HuH-7.5 (cell line): Measurements from ENCODE around the gene C19orf73.
"Not testable (repeated sequence)": the region's sequence is repeated elsewhere in the genome, so short reads cannot be mapped to it uniquely, and the experiment has no call there.

Experiments used
- DNase-seq: peaks from one replicate; pipeline ENCODE4 v3.0.0; 2011; ENCODE audit warnings: low spot score

Gene C19orf73

DNA sequence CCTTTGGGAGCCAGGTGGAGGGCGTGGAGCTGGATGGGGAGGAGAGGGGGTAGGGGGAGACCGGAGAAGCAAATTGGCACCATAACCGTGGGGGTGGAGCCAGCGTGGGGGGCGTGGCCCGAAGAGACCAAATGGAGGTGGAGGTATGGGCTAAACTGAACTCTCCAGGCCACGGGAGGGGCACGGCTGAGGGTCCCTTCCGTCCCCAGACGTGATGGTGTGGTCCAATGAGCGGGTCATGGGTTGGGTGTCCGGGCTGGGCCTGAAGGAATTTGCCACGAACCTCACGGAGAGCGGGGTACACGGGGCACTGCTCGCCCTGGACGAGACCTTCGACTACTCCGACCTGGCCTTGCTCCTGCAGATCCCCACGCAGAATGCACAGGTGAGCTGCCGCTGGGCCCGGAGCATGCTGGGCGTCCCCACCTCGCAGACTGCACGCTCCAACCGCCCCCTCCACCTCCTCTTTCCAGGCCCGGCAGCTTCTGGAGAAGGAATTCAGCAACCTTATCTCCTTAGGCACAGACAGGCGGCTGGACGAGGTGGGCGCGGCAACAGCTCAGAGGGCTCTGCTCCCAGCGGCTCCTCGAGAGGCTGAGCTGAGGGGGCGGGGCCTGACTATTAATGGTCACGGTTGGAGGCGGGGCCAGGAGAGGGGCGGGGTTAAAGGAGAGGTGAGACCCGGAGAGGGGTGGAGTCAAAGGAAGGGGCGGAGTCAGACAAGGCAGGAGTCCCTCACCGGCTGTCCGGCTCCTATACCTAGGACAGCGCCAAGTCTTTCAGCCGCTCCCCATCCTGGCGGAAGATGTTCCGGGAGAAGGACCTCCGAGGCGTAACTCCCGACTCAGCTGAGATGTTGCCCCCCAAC lies 30.1 kb upstream of the C19orf73 start:
- DNase-seq: peak; percentile 98

DNA sequence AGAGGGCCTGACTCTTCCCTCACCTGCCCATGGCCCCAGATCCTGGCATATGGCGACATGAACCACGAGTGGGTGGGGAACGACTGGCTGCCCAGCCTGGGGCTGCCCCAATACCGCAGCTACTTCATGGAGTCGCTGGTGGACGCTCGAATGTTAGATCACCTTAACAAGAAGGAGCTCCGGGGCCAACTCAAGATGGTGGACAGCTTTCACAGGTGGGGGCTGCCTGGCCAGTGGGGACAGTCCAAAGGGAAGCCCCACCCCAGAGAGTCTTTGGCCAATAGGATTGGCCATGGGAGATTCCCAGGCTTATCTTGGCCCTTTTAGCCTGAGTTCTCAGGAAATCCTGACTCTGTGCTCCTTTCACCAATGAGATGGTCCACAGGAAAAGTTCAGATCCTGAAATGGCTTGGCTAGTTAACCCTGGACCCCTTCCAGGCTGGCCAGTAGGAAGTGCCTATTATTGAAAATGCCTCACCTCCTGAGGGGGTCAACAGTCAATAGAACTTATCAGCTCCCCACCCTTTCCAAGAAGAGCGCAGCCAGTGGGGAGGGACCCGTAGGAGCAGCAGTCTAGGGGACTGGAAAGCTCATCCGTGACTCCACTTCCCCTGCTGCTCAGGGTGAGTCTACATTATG lies 29.2 kb upstream of the C19orf73 start:
- no peak for DNase-seq

DNA sequence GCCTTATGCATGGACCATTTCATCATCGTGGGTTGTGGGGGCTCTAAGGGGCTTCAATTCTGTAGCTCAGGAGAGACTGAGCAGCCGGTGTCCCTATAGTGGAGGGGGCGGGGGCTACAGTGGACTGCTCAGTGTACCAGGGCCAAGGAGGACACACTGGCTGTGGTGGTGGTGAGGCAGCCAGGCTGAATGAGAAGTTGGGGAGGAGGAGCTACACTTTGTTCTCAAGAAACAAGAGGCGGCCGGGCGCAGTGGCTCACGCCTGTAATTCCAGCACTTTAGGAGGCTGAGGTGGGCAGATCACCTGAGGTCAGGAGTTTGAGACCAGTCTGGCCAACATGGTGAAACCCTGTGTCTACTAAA lies 27.4 kb upstream of the C19orf73 start:
- not testable (repeated sequence) for DNase-seq

DNA sequence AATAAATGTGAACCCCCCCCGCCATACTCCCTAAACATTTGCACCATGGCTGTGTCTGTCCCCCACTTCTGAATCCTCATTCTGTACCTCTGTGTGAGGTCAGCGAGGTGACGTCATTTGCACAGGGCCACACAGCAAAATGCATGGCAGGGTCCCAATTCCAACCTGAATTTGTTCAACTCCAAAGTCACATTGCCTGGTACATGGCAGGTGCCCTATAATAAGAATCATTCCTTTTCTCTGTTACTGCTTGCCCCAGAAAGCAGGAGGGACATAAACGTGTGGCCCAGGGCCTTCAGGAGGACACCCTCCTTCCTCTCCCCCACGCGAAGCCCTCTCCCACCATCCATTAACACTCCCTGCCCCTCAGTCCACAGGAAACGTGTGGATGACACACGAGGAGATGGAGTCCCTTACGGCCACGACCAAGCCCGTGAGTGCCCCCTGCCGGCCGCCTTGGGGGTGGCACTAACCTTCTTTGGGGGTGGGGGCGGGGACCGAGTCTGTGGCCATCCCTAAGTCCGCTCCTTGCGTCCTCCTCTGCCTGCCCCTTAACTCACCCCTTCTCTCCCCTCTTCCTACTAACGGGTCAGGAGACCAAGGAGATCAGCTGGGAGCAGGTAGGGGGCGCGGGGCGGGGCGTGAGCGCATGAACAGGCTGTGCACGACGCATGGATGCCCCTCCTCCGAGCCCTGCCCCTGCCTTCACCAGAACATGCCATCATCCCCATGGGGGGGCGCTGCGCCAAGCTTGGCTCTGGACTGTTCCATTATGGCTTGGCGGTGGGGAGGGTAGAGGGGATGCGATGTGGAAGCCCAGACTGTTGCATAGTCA lies 26.8 kb upstream of the C19orf73 start:
- peak; percentile 90 for DNase-seq

DNA sequence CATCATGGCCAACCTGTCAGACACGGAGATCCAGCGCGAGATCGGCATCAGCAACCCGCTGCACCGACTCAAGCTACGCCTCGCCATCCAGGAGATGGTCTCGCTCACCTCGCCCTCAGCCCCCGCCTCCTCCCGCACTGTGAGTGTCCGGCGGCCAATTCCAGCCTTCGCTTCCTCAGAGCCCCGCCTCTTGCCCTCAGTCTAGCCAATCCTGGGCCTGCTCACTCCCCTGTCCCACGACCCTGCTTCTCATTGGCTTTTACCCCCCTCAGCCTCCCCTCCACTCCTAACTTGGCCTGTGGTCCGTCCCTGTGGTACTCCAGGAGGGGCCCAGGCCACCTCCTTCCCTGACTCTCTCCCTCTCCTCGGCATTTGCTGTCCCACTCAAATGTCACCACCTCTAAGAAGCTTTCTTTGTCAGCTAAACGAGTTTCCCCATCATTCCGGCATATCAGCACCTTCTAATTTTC lies 24.0 kb upstream of the C19orf73 start:
- DNase-seq: no peak

DNA sequence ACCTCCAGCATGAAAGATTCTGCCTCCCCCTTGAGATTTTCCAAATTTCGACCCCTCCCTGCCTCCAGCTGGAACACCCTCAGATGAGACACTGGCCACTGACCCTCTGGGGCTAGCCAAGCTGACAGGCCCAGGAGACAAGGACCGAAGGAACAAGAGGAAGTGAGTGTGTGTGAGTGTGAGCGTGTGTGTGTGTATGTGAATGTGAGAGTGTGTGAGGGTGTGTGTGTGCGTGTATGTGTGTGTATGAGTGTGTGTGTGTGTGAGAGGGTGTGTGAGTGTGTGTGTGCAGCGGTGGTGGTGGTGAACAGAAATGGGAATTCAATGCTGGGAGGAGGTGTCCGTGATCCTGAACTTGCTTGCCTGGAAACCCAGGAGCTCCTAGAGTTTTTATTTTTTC lies 22.4 kb upstream of the C19orf73 start:
- DNase-seq: no peak

DNA sequence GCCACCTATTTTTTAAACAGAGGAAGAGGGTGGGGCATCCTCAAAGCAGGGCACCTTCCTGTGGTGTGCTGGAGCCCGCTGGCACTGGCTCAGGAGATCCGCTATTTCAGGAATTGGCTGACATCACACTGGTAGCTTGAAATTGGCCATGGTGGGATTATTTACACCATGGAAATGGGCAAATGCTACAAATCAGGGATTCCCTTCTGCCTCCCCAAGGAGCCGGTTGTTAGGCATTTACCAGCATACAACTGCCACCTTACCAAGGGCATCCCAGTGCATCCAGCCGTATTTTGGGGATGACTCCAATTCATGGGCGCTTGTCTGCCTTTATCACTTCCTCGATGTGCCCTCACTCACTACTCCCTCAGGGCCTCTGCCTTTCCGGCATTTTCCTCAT lies 22.0 kb upstream of the C19orf73 start:
- no peak for DNase-seq

DNA sequence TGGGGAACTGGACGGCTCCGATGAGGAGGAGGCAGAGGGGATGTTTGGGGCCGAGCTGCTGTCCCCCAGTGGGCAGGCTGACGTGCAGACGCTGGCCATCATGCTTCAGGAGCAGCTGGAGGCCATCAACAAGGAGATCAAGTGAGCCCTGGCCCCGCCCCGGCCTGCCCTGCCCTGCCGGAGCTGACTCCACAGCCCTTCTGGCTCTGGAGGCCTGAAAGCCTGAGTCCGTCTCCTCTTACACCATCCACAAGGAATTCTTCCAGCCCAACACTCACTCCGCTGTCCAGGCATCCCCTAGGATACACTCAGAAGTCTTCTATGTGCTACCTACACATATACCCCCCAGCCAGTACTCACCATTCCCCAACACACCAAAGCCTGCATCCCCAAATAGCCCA lies 17.8 kb upstream of the C19orf73 start:
- DNase-seq: no peak

DNA sequence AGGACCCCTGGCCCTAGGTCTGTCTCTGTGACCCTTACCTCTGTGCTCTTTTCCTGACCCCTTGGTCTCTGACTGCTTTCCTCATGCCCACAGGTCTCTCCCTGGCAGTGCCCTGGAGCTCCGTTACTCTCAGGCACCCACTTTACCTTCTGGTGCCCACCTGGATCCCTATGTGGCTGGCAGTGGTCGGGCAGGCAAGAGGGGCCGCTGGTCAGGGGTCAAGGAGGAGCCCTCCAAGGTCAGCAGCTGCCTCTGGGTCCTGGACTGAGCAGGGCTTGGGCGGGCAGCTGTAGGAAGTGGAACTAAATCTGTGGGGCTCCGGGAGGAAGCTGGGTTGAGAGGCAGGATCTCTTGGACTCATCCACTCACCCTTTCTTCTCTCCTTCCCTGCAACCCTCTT lies 16.7 kb upstream of the C19orf73 start:
- no peak for DNase-seq

DNA sequence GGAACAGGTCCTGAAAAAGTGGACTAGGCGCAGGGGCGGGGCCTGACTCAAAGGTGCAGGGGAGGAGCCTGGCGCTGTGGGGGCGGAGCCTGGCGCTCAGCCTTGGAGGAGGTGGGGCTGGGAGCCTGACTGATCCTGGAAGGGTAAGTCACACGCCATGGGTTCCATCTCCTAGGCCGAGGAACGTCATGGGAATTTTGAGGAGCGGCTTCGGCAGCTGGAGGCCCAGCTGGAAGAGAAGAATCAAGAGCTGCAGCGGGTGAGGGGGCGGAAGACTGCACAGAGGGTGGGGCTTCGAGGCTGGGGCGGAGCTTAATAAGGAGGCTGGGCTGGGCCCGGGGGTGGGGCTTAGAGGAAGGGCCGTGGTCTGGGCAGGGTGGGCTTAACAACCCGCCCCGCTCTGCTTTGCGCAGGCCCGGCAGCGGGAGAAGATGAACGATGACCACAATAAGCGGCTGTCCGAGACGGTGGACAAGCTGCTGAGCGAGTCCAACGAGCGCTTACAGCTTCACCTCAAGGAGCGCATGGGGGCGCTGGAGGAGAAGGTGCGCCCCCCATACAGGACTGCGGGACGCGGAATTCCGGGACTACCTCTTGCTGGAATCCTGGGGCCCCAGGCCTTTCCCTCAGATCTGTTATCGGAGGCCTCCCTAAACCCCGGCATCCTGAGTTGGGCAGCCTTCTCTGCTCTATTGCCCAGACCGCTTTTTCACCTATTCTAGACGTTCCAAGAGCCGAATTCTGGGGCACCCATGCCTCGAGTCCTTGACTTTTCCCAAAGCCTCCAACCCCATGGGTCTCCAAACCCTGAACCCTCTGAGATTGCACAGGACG lies 14.9 kb upstream of the C19orf73 start:
- no peak for DNase-seq

DNA sequence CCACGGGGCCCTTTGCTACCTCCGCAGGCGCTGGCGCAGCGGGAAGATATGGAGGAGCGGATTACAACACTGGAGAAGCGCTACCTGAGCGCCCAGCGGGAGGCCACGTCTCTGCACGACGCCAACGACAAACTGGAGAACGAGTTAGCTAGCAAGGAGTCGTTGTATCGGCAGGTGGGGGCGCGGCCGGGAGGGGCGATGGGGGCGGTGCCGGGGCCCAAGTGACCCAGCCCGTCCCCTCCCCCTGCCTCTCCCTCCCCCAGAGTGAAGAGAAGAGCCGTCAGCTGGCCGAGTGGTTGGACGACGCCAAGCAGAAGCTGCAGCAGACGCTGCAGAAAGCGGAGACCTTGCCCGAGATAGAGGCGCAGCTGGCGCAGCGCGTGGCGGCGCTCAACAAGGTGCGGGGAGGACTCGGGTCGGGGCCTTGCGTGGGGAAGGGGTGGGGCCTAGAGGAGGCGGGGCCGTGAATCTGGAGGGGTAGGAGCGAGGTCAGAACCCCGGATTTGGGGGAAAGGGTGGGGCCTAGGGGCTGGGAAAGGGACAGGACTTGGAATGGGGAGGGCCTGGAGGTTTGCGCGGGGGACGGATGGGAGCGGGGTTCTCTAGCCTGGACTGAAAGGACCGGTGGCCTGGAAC lies 14.1 kb upstream of the C19orf73 start:
- DNase-seq: no peak

DNA sequence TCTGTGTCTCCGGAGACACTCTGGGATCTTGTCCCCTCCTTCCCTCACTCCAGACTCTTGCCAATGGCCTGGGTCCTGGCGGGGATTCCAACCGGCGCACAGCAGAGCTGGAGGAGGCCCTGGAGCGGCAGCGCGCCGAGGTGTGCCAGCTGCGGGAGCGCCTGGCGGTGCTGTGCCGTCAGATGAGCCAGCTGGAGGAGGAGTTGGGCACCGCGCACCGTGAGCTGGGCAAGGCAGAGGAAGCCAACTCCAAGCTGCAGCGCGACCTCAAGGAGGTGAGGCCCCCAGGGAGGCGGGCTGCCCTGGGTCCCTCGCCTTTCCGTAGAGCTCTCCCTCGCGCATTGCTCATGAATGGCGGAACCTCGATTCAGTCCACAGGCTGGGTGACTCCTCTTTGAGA lies 11.4 kb upstream of the C19orf73 start:
- DNase-seq: no peak

DNA sequence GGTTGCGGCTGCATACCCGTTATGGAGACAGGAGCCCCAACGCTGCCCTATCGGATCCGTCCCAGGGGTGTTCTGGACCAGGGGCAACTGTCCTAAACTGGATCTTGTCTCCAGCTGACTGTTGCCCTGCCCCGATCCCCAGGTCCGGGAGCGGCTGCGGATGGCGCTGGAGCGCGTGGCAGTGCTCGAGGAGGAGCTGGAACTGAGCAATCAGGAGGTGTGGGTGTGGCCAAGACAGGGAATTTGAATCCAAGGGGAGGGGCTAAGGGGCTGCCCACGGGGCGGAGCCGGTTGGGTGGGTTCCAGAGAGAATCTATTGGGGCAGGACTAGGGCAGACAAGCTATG lies 10.3 kb upstream of the C19orf73 start:
- DNase-seq: no peak

DNA sequence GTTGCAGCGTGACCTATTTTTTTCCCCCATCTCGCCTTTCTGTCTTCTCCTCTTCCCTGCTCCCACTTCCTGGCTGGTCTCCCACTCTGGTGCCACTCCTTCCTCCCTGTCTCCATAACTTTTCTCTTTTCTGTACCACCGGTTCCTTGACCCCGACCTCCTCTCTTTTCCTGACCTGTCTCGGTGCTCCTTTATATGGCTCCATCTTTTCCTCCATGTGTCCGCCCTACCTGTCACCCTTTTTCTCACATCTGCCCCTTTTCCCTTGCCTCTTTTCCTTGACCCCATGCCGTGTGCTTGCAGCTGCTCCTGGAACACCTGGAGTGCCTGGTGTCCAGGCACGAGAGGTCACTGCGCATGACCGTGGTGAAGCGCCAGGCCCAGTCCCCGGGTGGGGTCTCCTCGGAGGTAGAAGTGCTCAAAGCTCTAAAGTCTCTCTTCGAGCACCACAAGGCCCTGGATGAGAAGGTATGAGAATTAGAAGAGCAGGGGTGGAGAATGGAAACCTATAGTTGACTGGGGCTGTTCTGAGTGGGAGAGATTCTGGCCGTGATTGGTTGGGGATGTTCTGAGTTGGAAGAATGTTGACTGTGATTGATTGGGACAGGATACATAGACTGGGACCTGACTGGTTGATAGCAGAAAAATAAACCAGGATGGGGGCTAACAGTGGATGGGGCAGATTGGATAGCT lies 9.7 kb upstream of the C19orf73 start:
- DNase-seq: no peak

DNA sequence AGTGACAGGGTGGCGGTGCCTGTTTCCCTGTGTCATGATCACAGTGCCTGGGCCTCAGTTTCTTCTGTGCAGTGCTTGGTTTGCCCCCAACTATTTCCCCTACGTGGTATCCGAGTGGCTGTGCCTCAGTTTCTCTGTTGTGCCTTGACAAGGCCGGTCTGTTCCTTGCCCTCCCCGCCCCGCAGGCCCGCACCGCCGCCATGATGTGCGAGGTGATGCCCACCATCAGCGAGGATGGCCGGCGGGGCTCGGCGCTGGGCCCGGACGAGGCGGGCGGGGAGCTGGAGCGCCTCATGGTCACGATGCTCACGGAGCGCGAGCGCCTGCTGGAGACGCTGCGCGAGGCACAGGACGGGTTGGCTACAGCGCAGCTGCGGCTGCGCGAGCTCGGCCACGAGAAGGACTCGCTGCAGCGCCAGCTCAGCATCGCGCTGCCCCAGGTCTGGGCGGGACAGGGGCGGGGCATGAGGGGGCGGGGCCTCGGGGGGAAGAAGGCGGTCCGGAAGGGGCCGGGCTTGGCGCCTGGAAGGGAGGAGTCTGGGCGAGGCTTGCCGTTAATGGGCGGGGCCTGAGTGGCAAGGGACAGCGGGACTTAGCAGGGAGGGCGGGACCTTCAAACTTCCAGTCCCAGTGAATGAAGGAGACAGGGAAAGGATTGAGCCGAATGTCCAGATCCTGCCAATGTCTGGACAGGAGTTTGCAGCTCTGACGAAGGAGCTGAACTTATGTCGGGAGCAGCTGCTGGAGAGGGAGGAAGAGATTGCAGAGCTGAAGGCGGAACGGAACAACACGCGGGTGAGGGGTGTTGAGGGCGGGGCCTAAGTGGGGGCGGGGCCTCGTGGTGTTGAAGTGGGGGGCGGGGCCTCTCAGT lies 9.0 kb upstream of the C19orf73 start:
- DNase-seq: peak; percentile 98

DNA sequence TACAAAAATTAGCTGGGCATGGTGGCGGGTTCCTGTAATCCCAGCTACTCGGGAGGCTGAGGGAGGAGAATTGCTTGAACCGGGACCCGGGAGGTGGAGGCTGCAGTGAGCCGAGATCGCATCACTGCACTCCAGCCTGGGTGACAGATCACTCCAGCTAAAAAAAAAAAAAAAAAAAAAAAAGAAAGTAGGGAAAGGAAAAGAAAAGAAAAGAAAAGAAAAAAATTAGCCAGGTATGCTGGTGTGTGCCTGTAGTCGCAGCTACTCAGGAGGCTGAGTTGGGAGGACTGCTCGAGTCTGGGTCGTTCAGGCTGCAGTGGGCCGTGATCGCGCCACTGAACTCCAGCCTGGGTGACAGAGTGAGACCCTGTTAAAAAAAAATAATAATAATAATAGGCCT lies 8.3 kb upstream of the C19orf73 start:
- not testable (repeated sequence) for DNase-seq

DNA sequence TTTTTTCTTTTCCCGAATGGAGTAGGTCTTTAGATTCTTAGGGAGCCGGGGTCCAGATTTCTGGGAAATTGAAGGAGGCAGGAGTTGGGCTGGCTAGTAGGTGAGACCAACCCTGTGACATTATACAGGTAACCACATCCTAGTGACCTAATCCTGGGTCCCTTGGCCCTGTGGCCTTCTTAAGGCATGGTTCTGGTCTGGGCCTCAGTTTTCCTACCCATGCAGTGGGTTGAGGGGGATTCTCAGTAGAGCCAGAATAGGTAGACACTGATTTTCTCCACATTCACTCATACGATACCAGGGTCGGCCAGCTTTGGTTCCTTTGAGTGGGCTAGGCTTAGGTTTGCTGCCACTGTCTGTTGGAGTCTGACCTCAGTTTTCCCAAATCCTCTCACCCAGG lies 7.6 kb upstream of the C19orf73 start:
- no peak for DNase-seq

DNA sequence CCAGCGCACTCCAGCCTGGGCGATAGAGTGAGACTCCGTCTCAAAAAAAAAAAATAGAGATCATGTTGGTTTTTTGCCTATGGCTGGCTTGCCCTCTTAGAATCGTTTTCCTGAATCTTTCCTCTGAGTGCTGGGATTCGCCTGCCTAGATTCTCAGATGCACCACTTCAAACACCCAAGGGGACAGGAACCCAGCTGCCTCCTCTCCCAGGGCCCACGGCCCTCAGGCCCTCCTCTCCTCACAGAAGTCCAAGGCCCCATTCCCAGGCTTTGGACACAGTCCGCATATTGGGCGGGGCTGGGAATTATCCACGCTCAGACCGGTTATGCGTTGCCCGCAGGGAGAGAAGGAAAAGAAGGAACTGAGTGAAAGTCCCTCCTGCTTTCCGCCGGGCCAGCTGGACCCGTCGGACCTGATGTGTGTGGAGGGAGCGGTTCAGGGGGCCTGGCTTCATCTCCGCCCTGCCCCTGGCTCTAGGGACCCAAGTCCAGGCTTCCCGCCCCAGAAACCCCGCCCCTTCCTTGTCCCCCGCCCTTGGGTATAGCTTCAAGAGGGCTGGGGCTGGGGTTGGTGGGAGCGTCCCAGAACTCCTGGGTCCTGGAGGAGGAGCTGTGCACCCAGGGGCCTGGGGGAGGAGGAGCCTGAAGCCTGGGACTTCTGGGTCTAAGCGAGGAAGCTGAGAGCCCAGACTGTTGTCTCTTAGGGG lies 6.2 kb upstream of the C19orf73 start:
- no peak for DNase-seq

DNA sequence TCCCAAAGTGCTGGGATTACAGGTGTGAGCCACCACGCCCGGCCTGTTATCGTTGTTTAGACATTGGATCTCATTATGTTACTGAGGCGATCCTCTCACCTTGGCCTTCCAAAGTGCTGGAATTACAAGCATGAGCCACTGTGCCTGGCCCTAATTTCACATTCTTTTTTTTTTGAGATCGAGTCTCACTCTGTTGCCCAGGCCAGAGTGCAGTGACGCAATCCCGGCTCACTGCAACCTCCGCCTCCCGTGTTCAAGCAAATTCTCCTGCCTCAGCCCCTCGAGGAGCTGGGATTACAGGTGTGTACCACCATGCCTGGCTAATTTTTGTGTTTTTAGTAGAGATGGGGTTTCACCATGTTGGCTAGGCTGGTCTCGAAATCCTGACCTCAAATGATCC lies 4.3 kb upstream of the C19orf73 start:
- DNase-seq: not testable (repeated sequence)
